HG03469 (cell line): Measurements from ENCODE around the gene OR4F17.
"Not testable (repeated sequence)": the region's sequence is repeated elsewhere in the genome, so short reads cannot be mapped to it uniquely, and the experiment has no call there.

Source experiments
- ATAC-seq: cut with Tn5 transposase; IDR thresholded peaks from one replicate; pipeline ENCODE4 v1.9.1; 2021; ENCODE audit warnings: mild to moderate bottlenecking, moderate library complexity, moderate number of reproducible peaks; ENCODE audit not compliant: unreplicated experiment

Gene OR4F17, protein sequence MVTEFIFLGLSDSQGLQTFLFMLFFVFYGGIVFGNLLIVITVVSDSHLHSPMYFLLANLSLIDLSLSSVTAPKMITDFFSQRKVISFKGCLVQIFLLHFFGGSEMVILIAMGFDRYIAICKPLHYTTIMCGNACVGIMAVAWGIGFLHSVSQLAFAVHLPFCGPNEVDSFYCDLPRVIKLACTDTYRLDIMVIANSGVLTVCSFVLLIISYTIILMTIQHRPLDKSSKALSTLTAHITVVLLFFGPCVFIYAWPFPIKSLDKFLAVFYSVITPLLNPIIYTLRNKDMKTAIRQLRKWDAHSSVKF

DNA sequence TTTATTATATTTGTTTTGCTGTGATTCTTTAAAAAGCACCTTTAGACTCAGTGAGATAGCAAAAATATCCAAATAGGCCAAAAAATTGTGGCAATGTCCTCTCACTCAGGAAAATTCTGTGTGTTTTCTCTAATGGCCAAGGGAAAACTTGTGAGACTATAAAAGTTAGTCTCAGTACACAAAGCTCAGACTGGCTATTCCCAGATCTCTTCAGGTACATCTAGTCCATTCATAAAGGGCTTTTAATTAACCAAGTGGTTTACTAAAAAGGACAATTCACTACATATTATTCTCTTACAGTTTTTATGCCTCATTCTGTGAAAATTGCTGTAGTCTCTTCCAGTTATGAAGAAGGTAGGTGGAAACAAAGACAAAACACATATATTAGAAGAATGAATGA, at the start of gene OR4F17:
TSS of gene OR4F17 (plus strand) at position 301 of the 400 bp plus-strand sequence. CDS start 3,575 bp downstream, outside the sequence.
- ATAC-seq = not testable (repeated sequence)

DNA sequence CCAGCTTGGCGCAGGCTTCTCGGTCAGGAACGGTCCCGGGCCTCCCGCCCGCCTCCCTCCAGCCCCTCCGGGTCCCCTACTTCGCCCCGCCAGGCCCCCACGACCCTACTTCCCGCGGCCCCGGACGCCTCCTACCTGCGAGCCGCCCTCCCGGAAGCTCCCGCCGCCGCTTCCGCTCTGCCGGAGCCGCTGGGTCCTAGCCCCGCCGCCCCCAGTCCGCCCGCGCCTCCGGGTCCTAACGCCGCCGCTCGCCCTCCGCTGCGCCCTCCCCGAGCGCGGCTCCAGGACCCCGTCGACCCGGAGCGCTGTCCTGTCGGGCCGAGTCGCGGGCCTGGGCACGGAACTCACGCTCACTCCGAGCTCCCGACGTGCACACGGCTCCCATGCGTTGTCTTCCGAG, 36.1 kb upstream of the OR4F17 start:
- not testable (repeated sequence) for ATAC-seq

DNA sequence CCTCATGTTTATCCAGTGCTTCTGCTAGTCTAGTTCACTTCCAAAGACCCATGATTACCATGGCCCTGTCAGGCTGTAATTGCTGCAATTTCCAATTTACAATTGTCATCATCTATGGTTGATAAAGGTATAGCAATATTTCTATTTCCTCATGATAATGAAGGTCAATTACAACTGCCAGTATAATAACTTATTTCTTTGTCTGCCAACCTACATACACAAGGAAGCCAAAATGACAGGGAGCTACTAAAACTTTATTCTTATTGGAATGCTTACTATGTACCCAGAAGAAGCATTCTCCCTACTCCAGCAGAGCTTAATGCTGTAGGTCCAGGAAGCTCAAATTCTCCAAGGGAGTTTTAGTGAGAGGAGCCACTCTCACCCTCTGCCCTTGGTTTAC, 24.0 kb upstream of the OR4F17 start:
- not testable (repeated sequence) for ATAC-seq

DNA sequence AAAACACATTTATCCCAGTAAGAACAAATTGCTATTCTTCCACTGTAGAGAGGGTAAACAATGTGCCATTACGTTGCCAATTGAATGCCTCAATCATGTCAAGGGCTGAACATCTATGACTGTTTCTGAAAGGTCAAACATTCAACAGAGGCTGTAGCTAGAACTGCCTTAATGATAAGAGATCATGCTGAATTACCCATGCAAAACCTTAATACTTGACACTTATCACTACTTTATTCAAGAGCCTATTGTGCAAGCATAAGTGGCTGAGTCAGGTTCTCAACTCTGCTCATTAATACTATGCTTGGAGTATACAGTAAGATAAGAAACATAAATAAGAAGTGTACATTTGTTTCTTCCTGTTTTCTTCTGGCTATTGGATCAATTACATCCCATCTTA, 23.3 kb upstream of the OR4F17 start:
- ATAC-seq = not testable (repeated sequence)

DNA sequence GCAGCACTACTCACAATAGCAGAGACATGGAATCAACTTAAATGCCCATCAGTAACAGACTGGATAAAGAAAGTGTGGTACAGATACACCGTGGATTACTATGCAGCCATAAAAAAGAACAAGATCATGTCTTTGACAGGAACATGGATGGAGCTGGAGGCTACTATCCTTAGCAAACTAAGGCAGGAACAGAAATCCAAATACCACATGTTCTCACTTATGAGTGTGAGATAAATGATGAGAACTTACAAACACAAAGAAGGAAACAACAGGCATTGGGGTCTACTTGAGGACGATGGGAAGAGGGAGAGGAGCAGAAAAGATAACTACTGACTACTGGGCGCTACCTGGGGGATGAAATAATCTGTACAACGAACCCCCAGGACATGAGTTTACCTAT, 16.2 kb upstream of the OR4F17 start:
- ATAC-seq = not testable (repeated sequence)

DNA sequence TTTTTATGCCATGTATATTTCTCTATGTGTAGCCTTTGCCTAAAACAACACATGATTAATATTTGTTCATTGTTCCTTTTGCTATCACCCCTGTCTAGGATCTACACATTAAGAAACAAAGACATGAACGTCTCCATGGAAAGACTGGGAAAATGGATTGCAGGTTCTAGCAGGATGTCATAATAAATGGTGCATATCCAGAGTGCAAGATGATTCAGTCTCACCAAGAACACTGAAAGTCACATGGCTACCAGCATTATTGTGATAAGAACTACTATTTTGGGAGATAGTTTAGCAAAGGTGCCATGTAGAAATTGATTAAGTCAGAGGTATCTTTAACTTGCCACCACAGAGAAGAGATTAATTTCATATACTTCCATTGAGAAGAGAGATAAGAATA, 12.1 kb upstream of the OR4F17 start:
- not testable (repeated sequence) for ATAC-seq

DNA sequence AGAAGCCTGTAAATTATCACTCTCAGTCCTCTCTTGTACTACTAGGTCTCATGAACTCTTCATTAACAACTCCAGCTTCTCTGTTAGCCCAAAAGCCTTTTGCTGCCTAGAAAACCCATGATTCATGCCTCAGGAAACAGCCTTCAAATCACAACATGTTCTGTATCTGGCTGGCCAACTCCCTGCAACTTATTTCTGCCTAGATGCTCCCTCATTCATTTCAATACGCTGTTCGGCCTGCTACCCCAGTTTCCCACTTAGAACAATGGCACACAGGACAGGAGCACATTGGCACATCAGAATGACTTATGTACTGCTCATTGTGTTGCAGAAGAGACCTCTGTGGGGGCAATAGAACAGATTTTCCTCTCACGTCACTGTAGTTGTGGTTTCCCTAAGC, 9.3 kb upstream of the OR4F17 start:
- ATAC-seq = not testable (repeated sequence)

DNA sequence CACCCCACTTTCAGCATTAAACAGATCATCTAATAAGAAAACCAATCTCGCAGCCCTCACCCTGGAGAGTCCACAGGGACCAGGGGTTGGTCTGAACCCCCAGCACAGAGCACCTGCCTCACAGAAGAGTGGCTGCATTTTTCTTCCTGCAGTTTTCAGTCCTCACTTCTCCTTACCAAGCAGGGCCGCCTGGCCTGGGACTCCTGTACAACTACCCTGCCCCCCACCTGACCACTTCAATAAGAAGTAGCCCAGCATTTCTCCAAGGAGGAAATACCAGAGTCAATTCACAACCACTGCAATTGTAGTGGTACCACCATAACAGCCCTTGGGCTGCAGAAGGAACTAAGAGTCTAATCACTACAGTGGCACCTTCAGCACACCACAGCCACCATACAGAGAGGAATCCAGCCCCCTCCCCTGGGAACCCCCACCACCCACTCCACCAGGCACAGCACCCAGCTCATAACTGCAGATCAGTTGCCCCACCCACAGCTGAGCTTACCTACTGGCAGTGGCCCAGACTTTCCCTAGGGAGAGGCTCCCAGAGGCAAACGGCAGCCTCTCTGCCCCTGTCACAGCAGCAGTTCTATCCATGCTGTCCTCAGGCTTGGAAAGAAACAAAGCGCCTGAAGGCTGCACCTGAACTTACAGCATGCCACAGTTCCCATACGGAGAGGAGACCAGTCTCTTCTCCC, 13.7 kb downstream of the OR4F17 start:
- ATAC-seq = not testable (repeated sequence)
